HG03196 (cell line): ENCODE results near the gene FANCG.
A peak's percentile ranks its signal among the peaks of the same experiment; 100 is the strongest.

Experiments
- ATAC-seq: cut with Tn5 transposase; IDR thresholded peaks from one replicate; pipeline ENCODE4 v1.9.1; 2021; ENCODE audit not compliant: unreplicated experiment

FANCG gene

DNA sequence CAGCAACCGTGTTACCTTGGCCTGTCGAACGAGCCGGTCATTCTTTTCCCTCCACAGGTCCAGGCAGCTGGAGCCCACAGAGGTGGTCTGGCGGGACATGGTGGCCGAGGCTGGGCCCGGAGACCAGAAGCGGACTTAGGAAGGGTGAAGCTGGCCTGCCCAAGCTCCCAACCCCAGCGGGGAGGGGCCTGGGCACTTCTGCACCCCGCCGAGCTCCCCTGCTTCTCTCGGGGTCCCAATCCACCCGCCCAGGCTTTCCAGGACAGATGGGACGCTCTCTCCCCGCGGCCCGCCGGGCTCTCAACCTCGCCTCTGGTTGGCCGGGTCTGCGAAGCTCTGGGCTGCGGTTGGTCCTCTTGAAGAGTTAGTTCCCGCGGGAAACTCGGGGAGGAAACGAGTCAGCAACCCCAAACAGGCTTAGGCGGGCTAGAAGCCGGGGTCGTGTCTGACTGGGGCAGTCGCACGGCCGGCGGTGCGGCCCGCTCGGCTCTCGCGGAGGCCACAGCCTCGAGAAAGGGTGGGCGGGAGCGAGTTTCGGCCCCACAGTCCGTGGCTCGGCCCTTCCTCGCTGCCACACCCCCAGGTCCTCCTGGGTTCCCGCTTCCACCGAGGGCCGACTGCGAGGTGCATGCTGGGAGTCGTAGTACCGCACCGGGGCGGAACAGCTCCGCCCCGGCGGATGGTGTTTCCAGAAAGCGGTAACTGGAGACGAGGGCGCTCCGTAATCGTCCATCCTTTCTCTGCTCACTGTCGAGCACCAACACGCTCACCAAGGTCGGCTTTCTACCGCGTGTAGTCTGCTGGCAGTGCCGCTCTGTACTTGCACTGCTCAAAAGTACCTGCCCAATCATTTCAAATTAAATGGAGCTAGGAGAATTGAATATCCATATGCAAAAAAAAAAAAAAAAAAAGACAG lies at the start of gene FANCG:
FANCG (minus strand) TSS at position 517 of the 916 bp plus-strand sequence; CDS start at position 99, 418 bp downstream.
- ATAC-seq = peak; percentile 88

DNA sequence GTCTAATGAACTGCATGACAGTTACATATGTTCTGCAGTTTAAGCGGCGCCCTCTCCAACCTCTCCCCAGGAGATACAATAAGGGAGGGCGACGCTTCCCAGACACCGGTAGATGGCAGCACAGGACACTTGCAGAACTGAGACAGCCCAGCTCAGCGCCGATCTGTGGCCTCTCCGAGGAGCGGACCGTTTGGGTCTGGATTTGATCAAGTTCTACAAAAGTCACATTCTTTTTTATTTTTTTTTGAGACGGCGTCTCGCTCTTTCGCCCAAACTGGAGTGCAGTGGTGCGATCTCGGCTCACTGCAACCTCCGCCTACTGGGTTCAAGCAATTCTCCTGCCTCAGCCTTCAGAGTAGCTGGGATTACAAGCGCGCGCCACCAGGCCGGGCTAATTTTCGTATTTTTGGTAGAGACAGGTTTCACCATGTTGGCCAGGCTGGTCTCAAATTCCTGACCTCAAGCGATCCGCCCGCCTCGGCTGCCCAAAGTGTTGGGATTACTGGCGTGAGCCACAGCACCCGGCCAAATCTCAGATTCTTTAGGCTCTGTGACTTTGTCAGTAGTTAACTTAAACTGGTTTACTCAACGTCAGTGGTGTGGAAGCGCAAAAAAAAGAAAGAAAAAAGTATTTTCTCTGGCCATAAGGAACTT lies 37.3 kb upstream of the FANCG start:
- peak; percentile 50 for ATAC-seq

DNA sequence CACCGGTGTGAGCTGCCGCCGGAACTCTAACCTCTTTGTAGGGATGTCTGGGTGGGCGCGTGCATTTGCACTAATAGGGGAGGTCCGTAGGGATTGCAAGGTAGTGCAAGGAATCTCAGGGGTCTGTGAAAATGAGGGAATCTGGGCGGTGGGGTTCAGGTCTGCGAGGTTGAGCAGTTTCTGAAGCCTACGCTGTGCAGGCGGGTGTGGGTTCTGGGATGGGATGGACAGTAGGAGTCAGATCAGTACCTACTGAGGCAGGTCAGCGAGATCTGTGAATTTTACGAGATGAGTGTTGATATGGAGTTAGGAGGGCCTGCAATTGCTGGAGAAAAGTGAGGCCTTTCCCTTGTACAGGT lies 36.8 kb upstream of the FANCG start:
- no peak for ATAC-seq

DNA sequence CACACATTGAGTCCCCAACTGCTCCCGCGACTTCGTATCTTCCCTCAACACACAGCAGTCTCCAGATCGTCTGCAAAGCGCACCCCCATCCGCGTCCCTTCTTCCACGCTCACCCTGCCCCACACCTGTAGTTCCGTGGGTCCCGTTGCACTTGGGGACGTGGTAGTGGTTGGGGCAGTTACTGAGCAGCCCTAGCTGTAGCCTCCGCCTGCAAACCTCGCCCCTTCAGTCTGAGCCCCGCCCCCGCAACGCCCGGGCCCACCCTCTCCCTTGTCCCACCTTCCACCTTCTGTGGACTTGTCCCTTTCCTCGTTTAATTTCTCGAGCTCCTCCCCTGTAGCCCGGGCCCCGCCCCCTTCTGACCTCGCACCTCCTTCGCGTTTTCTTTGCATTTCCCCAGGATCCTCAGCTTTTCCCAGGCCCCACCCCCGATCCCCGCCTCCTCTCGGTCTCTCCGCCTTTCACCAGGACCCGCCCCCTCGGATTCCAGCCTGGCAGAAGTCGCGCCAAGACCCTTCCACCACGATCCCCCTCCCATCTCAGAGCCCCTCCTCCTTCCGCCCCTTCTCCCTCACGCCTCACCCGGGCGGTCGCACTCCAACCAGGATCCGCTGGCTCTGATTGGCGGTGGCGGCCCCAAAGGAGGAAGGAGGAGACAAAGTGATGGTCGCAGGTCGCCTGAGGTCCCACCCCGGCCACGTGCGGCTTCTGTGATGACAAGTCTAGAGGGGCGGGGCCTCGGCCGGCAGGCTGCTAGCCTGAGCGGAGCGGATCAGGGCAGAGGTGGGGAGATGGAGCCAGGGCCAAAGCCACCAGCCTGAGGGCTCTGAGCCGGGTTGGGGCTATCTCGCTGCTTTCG lies 36.2 kb upstream of the FANCG start, which contains the start of gene ATOSB:
ATOSB (minus strand) TSS at position 183 of the 859 bp plus-strand sequence. CDS start 7,588 bp downstream, outside the sequence.
- ATAC-seq = peak; percentile 56

DNA sequence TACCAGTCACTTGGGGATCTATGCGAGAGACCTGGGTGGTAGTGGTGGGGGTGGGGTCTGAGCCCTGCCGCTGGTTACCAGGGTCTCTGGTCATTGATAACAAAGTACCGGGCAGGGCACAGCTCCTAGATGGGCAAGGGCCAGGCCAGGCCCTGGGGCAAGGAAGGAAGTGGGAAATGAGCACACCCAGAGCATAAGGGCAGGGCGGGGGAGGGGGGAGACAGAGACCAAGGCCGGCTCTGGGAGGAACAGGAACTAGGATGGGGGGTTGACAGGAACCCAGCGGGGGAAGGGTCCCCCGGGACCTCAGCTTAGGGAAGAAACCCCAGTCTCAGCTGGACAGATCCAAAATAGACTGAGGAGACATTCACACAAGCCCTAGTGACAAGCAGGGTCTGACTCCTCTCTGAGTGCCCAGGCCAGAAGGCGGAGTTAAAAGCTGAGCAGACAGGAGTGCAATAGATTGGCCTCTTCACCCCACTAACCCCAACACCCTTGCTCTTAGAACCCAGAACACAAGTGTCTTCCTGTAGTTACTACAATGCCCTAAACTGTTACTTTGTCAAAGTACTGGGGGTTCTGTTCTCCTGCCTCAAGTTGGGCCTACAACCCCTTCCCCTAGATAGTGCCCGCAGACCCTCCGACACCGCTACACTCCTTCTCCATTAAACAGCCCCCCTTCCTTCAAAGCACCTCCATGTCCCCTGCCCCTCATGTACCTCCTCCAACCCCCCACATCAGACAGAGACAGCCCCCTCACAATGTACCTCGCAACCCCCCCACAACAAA lies 35.3 kb upstream of the FANCG start:
- no peak for ATAC-seq

DNA sequence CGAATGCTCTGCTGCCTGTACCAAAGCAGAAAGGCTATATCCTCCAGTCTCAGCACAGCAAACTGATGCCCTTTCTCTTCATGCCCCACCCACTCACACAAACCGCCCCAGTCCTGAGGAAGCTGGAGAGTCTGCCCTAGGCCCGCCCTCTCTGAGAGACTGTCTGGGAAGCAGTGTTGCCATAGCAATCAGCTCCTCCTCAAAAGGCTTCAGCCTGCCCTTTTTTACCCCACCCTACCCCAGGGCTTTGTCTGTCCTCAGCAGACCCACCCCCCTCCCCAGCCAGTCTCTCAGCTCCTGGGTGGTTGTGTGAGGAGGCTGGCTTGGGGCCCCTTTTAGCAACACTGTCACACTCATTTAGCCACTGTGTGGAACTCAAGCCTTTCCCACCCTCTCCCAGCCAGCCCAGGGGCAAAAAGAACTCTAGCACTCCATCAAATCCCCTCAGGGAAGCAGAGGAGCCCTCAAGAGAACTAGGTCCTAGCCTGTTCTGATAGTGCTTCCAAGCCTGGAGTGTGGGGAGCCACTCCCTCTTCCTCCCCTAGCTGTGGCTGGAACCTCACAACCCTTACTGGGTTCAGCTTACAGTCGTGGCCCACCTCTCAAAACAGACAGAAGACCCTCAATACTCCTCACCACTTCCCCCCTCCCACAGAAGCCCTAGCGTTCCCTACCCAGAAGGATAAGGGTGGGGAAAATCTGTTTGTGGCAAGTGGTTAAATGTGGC lies 34.5 kb upstream of the FANCG start:
- no peak for ATAC-seq

DNA sequence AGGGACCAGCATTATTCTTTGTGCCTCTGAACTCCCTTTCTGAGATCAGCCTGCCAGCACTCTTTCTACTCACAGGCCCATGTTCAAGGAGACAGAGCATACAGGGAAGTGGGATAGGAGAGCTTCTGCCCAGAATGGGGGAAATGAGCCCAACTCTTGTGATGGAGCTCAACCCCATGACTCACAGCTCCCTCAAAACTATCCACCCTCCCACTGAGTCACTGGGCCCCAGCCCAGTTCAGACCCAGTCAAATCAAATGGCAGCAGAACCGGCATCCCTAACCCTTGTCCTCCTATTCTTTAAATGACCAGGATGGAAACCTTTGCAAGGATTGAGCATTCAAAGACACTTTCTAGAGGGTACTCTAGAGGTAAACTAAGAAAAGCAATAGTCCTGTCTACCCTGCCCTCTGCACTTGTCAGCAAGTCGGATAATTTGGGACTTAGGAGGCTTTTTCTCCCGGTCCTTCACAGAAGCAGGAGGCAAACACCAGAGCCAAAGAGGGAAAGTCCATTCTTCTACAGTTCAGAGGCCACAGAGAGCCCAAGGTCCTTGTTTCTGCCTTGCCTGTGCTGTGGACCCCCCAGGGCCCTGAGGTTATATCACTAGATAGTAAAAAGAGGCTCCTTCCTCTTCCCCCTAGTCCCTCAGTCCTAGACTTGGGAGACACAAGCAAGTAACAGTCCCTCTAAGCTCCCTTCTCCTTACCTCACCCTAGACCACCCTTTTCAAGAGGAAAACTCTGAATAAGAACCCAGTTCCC lies 32.7 kb upstream of the FANCG start:
- no peak for ATAC-seq

DNA sequence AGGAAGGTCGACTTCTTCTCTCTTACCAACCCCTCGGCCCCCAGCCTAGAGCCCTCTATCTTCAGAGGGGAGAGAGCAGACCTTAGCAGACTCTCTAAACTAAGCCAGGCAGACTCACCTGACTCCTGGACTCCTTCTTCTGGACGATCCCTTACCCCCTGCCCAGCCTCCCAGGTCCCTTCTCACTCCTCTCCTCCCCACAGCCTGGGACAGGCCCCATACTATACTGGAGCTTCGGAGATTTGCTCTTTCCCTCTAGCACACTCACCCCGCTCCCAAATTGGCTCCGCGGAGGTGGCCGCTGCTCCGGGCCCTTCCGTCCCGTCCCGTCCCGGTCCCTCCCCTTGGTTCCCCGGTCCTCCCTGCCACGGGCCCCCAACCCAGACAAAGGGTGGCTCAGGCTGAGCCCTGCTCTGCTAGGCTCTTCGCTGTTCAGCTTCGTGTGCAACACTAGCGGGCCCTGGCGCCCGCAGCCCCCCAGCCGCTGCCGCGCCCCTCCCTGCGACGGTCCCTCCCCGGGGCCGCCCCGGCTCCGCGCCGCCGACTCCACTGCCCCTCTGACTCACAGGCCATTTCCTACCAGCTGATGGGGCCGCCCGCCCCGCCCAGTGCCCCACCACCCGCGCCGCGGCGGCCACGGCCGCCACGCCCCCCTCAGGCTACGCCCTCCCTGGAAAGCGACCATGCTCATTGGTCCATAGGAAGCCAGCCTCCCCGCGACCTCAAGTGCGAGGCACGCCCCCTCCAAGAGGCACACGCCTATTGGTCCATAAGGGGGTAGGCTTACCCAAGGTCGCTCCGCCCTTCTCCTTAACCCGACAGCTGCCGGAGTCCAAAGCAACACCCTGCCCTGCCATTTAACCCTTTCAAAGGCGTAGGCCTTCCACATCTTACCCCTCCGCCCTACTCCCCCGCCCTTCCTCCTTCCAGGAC lies 31.5 kb upstream of the FANCG start:
- peak; percentile 60 for ATAC-seq

DNA sequence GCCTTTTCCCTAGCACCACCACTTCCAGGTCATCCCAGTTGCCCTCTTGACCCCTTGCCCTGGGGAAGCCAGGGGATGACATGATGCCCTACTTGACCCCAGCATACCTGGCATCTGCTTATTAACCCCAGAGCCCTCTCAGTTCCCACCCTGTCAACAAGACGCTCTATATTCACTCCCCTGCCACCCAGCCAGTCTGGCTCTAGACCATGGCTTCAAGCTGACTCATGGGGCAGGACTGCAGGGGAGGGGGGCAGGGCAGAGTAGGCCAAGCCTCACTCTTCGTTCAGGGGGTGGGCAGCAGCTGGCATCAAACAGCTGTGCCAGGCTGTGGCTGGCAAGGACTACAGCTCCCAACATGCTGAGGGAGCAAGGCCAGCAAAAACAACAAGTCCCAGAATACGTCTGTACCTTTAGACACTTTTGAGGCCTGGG lies 30.6 kb upstream of the FANCG start:
- no peak for ATAC-seq

DNA sequence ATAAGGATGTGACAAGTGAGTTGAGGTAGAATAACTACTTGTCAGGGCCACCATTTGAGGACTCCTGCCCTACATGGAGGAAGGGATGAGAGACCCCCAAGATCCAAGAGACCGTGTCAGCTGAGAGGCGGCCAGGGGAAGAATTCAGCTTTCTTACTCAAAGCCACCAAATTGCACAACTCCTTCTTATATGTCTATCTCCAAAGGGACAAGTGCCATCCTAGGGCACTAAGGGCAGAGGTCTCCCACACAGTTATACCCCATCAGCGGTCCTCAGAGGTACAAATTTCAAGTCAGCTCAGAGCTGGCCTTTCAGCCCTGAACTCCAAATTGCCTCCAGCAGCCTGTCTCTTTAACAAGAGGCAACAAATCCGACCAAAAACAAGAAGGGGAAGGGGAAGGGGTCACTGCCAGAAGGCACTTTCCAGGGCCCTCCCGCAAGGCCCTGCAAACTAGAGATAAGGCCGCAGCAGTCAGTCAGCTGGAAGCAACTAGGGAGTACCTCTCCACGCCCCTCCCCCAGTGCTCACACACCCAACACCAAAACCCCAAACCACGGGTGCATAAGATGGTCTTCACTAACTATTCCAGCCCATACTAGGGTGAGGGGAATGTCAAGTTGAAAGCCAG lies 29.3 kb upstream of the FANCG start:
- ATAC-seq = no peak

DNA sequence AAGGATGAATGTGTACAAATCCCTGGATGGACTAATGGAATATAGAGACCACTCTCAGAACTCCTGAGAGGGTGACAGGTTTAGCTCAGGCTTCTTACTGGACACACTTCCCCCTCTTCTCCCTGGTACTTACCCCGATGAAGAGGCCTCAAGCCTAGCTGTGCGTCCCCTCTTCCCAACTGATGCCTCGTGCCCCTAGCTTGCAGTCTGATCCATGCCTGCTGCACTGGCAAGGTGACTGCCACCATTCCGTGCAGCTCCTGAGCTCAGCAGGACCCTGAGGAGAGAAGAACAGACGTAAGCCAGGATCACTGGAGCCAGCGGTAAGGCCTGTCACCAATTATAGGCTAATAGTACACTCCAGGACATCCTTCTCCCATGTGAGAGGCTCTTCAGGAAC lies 28.7 kb upstream of the FANCG start:
- ATAC-seq = no peak

DNA sequence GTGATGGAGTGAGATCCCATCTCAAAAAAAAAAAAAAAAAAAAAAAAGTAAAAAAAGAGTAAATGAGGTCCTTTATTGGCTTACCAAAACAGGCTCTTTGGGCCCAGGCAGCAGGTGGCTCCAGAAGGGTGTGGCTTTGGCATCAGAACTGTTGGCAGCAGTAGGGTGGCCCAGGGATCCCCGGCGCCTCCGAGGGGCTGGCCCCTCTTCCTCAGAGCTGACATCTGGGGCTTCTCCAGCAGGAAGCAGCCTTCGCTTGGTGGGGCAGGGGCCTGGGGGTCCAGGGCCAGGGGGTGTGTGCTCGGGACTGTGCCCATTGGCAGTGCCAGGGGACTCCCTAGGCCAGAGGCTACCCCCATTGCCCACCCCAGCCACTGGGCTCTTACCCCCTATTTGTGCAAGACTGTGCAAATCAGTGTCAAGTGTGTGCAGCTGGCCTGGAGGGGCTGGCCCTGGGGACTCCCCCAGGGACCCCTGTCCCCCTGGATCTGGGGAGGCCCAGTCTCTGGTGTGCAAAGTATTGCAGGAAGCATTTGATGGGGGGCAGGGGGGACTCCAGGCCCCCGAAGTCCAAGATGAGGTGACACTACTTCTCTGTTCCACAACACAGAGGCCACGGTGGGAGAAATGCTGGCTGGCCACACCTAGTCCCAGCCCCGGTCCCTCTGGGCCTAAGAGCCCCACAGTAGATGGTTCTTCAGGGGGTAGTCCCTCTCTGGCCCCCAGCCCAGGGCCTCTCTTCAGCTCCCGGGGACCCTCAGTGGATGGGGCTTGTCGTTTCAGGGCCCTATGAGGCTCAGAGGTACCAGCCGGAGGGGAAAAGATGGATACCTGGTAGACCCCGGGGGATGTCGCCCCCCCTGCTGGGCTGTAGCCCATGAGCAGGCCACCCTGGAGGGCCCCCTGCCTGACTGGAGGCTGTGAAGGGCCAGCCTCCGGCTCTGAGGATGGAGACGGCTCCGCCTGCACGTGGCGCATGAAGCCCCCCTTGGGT lies 27.9 kb upstream of the FANCG start:
- ATAC-seq = no peak

DNA sequence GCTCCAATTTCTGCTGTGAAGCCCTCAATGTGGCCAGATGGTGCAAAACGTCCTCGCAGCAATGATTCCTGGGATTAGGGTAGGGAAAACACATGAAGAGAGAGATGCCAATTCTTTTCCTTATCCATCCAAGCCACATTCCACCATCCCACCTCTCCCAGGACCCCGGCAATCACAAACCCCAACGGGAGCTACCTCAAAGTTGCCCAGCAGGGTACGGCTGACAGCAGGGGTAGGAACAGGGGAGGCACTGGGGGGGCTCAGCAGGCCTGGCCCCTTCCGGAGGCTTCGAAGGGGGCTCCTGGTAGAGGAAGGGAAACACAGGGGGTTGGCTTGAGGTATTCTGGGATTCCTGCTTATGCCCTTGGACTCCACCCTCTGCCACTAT lies 26.6 kb upstream of the FANCG start:
- no peak for ATAC-seq

DNA sequence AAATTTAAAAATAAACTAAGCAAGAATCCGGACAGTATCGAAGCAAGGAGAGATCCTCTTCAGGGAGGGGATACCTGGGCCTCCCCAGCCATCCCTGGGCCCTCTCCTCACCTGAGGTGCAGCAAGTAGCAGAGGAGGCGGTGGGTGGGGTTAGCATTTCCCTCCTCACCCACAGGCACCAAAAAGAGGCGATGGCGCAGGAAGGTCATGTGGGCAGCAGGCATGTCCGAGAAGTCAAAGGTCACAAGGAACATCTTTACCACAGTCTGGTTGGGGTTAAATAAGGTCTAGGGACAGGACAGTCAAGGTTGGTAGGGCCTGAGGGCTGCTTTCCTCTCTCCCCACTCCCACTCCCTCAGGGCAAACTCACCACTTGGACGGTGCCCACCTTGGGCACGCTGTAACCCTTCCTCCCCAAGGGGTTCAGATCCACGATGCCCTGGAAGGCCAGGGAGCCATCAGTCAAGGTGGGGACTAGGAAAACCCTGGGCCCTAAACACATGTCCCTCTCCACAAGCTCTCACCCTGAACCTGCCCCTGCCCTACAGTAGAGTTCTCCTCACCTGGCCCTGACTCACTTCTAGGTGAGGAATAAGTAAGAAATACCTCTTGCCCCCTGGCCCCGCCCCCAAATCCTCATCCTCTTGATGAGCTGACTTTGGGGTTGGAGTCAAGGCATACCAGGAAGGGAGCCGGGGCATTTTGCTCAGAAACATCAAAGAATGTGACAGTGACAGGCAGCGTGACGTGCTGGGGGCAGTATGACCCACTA lies 26.0 kb upstream of the FANCG start:
- no peak for ATAC-seq

DNA sequence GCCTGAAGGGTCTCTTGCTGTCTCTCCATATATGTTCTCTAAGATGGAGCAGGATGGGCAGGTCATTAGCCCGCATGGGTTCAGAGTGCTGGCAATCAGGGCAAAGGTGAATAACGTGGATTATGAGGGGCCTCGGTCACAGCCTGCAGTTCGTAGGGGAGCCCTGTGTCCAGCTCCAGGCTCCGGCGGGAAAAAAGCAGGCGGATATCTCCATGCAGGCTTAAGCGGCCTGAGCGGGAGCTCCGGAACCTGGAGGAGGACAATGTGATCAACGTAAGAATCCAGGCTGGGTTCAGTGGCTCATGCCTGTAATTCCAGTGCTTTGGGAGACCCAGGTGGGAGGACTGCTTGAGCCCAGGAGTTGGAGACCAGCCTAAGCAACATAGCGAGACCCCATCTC lies 25.4 kb upstream of the FANCG start:
- no peak for ATAC-seq

DNA sequence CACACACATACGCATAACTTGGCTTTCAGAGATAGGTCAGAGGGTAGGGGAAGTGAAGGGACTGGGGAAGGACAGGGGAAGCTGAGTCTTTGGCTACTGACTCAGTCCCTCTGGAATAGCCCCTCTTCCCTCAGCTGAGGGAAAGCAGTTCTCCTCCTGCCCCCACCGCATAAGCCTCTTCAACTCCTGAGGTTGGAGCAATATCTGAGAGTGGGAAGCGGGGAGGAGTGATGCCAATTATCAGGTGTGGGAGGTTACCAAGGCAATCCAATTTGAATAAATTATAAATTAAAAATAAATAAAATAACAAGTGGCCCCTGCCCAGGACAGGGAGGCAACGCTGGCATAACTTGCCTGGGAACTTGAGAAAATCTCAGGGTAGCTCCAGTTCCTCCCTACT lies 24.8 kb upstream of the FANCG start:
- ATAC-seq = no peak
